Endothelial cell of umbilical vein (primary cell): ENCODE measurements around the gene COQ3. TPM values are rescaled to one million over a fixed set of nuclear protein-coding genes. Genes with fewer than 3 reads are reported as not detected.

ENCODE experiments used
- BruUV-seq: library from RNA; stranded (reverse); fragments of 400-500 nt; replicated peaks from 2 replicates; lab custom pipeline; 2021; lab: Mats Ljungman, UMichigan
- CTCF ChIA-PET: fragments of 300-600, 350-600 bp; sonication (Branson Sonifier 250); formaldehyde crosslinking; loops from one replicate; lab custom pipeline; 2021; ENCODE audit warnings: antibody characterized with exemption, inconsistent platforms; lab: Charles Lee
- POLR2A ChIA-PET: fragments of 300-600, 350-600 bp; sonication (Branson Sonifier 250); formaldehyde crosslinking; loops from one replicate; lab custom pipeline; 2021; ENCODE audit warnings: antibody characterized with exemption, inconsistent platforms; lab: Charles Lee
- DNase-seq: peaks from one replicate; pipeline ENCODE4 v3.0.0-alpha.2; 2011; ENCODE audit warnings: low read depth, low spot score
- FAIRE-seq: peaks from 2 replicates; lab custom pipeline; 2011; peaks lifted over from hg19 to GRCh38; lab: Jason Lieb, UNC
- H2AFZ ChIP-seq: 2 replicates; pipeline ENCODE4 v1.6.0; 2012; ENCODE audit warnings: low read depth, low read length, control low read depth, inconsistent platforms
- H3K27ac ChIP-seq: 2 replicates; pipeline ENCODE4 v1.5.1; 2011; ENCODE audit warnings: low read depth, mild to moderate bottlenecking, control low read depth, low read length, moderate library complexity; ENCODE audit not compliant: insufficient read depth
- H3K27me3 ChIP-seq, 2 experiments: 2 replicates each; pipeline versions ENCODE4 v1.6.0 to v1.6.1; 2011; ENCODE audit warnings: low read length in 2 of 2, mixed read lengths in 1 of 2; ENCODE audit not compliant: control insufficient read depth in 2 of 2, insufficient read depth in 2 of 2
- H3K36me3 ChIP-seq, 2 experiments: 2 replicates in 1 of 2; 3 replicates in 1 of 2; pipeline ENCODE4 v1.5.1; 2011; ENCODE audit warnings: low read length in 2 of 2, mild to moderate bottlenecking in 1 of 2, moderate library complexity in 1 of 2; ENCODE audit not compliant: control insufficient read depth in 2 of 2, insufficient read depth in 2 of 2; ENCODE audit errors: extremely low read depth in 1 of 2
- H3K4me1 ChIP-seq: 3 replicates; pipeline ENCODE4 v1.5.1; 2011; ENCODE audit warnings: mild to moderate bottlenecking, low read length; ENCODE audit not compliant: control insufficient read depth, insufficient read depth; ENCODE audit errors: extremely low read depth
- H3K4me2 ChIP-seq: 2 replicates; pipeline ENCODE4 v1.6.1; 2011; ENCODE audit warnings: low read length, control low read depth, mixed read lengths; ENCODE audit not compliant: insufficient read depth
- H3K4me3 ChIP-seq, 3 experiments: fragments of 200-600 bp in 1 of 3; sonication (generic), shearing (Covaris generic) in 1 of 3; replicated peaks in 1 of 3; 2 replicates each; pipeline ENCODE4 v1.5.1; 2011 to 2016; ENCODE audit warnings: control low read depth in 3 of 3, low read length in 3 of 3, mild to moderate bottlenecking in 2 of 3, inconsistent platforms in 1 of 3, low read depth in 1 of 3, moderate library complexity in 1 of 3; ENCODE audit not compliant: insufficient read depth in 1 of 3
- H3K79me2 ChIP-seq: 2 replicates; pipeline ENCODE4 v1.6.0; 2012; ENCODE audit warnings: low read length, inconsistent platforms; ENCODE audit not compliant: control insufficient read depth, insufficient read depth
- H3K9ac ChIP-seq: replicated peaks from 2 replicates; pipeline ENCODE3; 2011; ENCODE audit warnings: low read length, control low read depth; ENCODE audit not compliant: insufficient read depth; ENCODE audit errors: extremely low read depth
- H3K9me1 ChIP-seq: replicated peaks from 3 replicates; pipeline ENCODE4 v1.6.0; 2011; ENCODE audit warnings: mild to moderate bottlenecking, low read length; ENCODE audit not compliant: control insufficient read depth, insufficient read depth; ENCODE audit errors: extremely low read depth
- H3K9me3 ChIP-seq: replicated peaks from 2 replicates; pipeline ENCODE4 v1.5.1; 2012; ENCODE audit warnings: low read length, inconsistent platforms; ENCODE audit not compliant: control insufficient read depth, insufficient read depth
- H4K20me1 ChIP-seq: replicated peaks from 2 replicates; pipeline ENCODE3; 2011; ENCODE audit warnings: mild to moderate bottlenecking, low read length; ENCODE audit not compliant: control insufficient read depth, insufficient read depth; ENCODE audit errors: extremely low read depth
- FOS ChIP-seq: IDR thresholded peaks from 2 replicates; pipeline ENCODE4 v1.6.1; 2011; ENCODE audit warnings: mild to moderate bottlenecking, low read length, moderate library complexity, borderline replicate concordance; ENCODE audit not compliant: insufficient read depth
- JUN ChIP-seq: IDR thresholded peaks from 2 replicates; pipeline ENCODE4 v1.6.1; 2011; ENCODE audit warnings: borderline replicate concordance, low read depth; ENCODE audit not compliant: insufficient read length, insufficient read depth
- MYC ChIP-seq: IDR thresholded peaks from one replicate; pipeline ENCODE4 v1.6.1; 2011; ENCODE audit warnings: mild to moderate bottlenecking, low read depth, low read length
- POLR2A ChIP-seq: IDR thresholded peaks from 2 replicates; pipeline ENCODE4 v1.6.1; 2012; ENCODE audit warnings: low read depth, mild to moderate bottlenecking, control low read depth, low read length
- POLR2AphosphoS5 ChIP-seq: IDR thresholded peaks from 2 replicates; pipeline ENCODE4 v1.6.1; 2012; ENCODE audit warnings: low read depth, mild to moderate bottlenecking, control low read depth, low read length, moderate library complexity; ENCODE audit not compliant: insufficient read depth
- dilution Hi-C: fragments of 300-500 bp; cut with MboI; formaldehyde crosslinking; loops from one replicate; pipeline ENCODE4 v1.15.0; 2019; ENCODE audit warnings: low sequenced_read_pairs; ENCODE audit not compliant: extremely low pct_ligation_motif_present
- intact Hi-C: fragments of 100-400 bp; cut with micrococcal nuclease; formaldehyde crosslinking; loops from one replicate; pipeline ENCODE4 v1.10.0; 2022
- polyA plus RNA-seq, 4 experiments: library from polyadenylated mRNA; depleted of rRNA in 3 of 4; stranded (reverse) in 3 of 4; unstranded in 1 of 4; fragments of >200 nt; gene quantifications; 2 replicates each; pipeline versions ENCODE4 v1.2.1 to v1.2.3, GENCODE V29; 2011 to 2012; ENCODE audit warnings: missing spikeins in 1 of 4
- total RNA-seq: library from RNA; stranded (reverse); gene quantifications from 2 replicates; pipeline ENCODE4 v1.2.3, GENCODE V29; 2021
- TF ChIP-seq, protein P1 (sequence below): IDR thresholded peaks from 2 replicates; pipeline ENCODE4 v1.6.1; 2011; ENCODE audit not compliant: insufficient read depth, insufficient read length
- TF ChIP-seq, protein P2 (sequence below), 2 donors: IDR thresholded peaks; 1 replicate in 1 of 2; 2 replicates in 1 of 2; pipeline ENCODE4 v1.5.1; 2011; ENCODE audit warnings: low read length in 2 of 2, mild to moderate bottlenecking in 2 of 2, moderate library complexity in 2 of 2, control low read depth in 1 of 2, inconsistent platforms in 1 of 2, low read depth in 1 of 2; ENCODE audit not compliant: insufficient read depth in 1 of 2; ENCODE audit errors: extremely low read depth in 1 of 2

Gene COQ3
- total and polyA plus RNA-seq, 2 donors (not counting 3 experiments of a cell fraction or from before 2014, with no cell fraction given), result 4.0 to 7.5 TPM

DNA sequence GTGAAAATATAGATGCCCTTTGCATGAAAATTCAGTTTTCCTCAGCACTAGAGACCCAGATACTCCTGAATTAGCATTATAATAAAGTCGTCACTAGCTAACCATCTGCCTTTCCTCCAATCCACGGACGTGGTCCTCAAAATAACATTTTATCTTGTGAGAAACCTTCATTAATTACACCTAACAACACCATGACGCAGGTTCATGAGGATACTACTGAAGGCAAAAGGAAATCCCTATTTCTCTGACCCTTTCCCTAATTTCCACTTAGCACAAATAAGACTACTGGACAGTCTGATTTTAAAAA, 32.4 kb upstream of the COQ3 start:
- intact Hi-C loops, result no loop called here
- BruUV-seq, result no TSS peak
- Histone ChIP-seq H3K79me2 (peaks cover 56% of the 10 kb centered on the region), H3K27me3 (no peaks in the 10 kb centered on the region), H3K9me3 (no peaks in the 10 kb centered on the region), H3K4me1 (peaks cover 26% of the 10 kb centered on the region), H3K36me3 (no peaks in the 10 kb centered on the region), H3K4me3 (peak overlapping the region; percentile 46 to 92 (median 91)), H3K27ac (peak overlapping the region; percentile 94), H2AFZ (peak overlapping the region; percentile 62), H3K9ac (peak overlapping the region; percentile 100), H3K4me2 (peak overlapping the region; percentile 96), H4K20me1 (peaks cover 6% of the 10 kb centered on the region), H3K9me1 (no peaks in the 10 kb centered on the region)
- dilution Hi-C loops, result no loop called here
- no peak for DNase-seq
- ChIA-PET POLR2A (no interaction called here), CTCF (interaction anchor here (1.3 to 2.7 kb wide), 4 partner anchors 31 to 96 kb away, joined by 5 to 23 read pairs (median 8); no protein-coding TSS in a partner anchor)
- TF ChIP-seq, protein P1, sequence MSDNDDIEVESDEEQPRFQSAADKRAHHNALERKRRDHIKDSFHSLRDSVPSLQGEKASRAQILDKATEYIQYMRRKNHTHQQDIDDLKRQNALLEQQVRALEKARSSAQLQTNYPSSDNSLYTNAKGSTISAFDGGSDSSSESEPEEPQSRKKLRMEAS, result no peak
- TF ChIP-seq, protein P2, sequence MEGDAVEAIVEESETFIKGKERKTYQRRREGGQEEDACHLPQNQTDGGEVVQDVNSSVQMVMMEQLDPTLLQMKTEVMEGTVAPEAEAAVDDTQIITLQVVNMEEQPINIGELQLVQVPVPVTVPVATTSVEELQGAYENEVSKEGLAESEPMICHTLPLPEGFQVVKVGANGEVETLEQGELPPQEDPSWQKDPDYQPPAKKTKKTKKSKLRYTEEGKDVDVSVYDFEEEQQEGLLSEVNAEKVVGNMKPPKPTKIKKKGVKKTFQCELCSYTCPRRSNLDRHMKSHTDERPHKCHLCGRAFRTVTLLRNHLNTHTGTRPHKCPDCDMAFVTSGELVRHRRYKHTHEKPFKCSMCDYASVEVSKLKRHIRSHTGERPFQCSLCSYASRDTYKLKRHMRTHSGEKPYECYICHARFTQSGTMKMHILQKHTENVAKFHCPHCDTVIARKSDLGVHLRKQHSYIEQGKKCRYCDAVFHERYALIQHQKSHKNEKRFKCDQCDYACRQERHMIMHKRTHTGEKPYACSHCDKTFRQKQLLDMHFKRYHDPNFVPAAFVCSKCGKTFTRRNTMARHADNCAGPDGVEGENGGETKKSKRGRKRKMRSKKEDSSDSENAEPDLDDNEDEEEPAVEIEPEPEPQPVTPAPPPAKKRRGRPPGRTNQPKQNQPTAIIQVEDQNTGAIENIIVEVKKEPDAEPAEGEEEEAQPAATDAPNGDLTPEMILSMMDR (IDR thresholded peaks at IDR 0.05; ENCODE audit: extremely low read depth in 1 of 2, insufficient read depth in 1 of 2, low read depth in 1 of 2, low read length in 2 of 2), result no peak
- no peak for TF ChIP-seq MYC
- no peak for TF ChIP-seq POLR2AphosphoS5
- TF ChIP-seq FOS, result no peak
- TF ChIP-seq POLR2A, result no peak
- TF ChIP-seq JUN, result no peak
- FAIRE-seq, result no peak
